HL-60/S4 (cell line): ENCODE measurements around the gene DGCR2.

ENCODE experiments used
- in situ Hi-C: fragments of 300-500 bp; cut with MboI; formaldehyde crosslinking; loops from 2 replicates; pipeline ENCODE4 v1.14.3; 2022; ENCODE audit warnings: low sequenced_read_pairs

Gene DGCR2

DNA sequence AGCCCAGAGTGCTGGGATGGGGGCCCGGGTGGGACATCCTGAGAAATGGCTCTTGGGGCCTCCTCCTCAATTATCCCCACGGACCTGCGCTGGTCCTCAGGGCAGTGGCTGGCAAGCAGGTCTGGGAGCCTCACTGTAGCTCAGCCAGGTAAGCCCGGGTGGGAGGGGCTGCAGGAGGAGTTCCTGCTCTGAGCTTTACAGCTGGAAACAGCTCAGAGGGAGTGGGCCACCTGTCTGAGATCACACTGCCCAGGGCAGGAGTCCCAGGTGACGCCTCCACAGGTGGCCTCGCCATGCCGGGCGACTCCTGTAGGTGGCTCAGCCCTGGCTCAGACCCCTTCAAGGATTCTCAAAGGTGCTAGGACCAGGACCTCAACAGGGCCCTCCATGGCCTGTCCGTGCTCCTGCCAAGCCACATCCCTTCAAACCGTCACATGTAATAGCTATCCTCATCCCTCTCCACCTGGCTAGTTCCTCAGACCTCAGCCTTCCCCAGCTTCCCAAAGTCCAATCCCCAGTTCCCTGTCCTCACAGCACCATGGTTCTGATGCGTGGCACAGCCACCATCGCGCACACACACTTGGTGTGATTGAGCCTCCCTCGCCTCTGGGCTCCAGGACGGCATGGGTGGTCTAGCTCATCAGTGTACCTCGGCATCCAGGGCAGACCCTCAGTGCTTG, 5.3 kb upstream of the DGCR2 start:
- in situ Hi-C loops: no loop called here

DNA sequence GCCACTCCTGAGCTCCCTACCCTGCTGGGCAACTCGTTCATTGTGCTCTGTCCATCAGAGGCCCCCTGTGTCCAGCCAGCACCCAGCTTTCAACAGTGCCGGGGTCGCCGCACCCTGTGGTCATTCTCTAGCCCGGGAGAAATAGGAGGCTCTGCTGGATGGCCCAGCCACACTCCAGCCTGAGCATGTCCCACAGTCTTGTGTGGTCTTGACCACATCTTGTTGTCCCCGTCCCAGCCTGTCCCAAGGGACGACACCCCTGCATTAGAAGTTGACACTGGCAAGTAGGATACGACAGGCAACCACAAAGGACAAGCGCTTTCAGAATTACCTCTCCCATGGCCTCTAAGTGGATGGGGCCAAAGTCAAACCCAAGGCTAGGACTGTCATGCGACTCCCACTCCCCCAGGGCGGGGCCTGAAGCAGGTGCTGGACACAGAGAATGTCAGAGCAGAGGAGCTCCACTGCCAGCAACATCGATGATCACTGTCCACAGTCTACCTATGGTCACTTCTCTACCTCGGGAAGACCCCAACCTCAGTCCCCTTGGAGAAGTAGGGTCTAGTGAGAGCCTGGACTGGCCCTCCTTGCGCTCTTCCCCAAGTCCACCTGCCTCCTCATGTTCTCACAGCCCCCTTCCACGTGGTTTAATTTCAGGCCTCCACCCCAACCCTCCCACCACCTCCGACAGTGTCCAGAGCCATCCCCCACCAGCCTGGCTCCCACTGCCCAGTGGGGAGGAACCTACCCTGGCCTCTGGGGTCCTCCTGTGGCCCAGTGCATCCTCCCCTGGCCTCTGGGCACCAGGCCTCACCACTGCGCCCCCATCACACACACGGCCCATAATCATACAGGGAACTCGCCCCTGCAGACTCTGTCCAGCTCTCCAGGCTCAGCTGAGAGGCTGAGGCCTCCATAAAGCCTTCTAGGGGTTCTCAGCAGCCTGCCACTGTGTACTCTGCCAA, 4.4 kb upstream of the DGCR2 start:
- in situ Hi-C loops: no loop called here

DNA sequence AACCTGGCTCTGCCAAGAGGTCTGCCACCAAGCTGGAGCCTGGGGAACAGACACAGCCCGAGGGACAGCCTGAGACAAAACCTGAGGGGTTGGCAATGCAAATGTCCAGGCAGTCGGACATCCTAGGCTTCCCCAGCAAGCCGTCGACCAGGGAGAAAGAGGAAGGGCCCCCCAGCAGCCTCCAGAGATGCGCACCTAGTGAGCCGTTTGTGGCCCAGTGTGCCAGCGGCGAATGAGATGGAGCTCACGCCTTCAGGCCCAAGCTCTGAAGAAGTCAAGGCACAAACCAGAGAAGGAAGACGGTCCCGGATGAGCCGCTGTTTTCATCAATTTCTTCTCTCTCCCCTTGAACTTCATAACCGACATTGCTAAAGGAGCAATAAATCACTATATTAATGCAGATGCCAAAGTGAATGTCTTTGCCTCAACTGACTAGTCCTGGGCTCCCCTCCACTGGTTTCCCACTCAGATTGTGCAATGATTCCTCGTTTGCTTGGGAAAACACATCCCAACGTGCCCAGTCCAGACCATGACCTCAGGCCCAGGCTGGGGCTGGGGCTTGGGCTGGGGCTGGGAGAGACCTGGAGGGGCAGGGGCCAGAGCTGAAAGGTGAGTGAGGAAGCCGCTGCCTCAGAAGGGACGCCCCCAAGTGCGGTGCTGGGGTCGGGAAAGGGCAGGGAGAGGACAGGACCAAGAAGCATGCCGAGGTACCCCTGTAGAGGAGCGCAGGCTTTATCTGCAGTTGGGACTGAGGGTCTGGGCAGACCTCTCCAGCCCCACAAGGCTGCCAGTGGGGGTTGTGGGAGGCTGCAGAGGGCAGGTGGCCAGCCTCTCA, 3.5 kb upstream of the DGCR2 start:
- in situ Hi-C loops: no loop called here

DNA sequence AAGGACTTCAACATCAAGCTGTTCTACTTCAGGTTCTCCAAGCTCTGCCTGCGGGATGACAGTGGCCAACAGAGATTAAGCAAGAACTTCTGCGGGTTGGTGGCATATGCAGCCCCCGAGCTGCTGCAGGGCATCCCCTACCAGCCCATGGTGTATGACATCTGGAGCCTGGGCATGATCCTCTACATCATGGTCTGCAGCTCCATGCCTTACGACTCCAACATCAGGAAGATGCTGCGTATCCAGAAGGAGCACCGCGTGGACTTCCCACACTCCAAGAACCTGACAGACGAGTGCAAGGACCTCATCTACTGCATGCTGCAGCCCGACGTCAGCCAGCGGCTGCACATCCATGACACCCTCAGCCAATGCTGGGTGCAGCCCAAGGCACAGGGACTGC, 2.8 kb upstream of the DGCR2 start:
- in situ Hi-C loops: no loop called here

DNA sequence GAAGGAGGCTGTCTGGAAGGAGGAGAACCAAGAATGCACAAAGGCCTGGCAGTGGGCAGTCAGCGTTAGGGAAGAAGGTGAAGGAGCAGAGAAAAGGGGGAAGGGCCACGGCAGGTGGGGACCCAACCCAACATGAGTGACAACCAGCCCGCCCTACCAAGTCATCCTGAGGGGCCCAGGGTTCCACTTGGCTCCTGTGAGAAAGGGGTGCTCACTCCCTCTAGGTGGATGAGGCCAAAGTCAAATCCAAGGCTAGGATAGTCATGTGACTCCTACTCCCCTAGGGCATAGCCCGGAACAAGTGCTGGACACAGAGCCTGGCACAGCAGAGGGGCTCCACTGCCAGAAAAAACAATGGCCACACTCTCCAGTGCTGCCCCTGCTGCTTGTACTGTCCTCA, 2.2 kb upstream of the DGCR2 start:
- in situ Hi-C loops: no loop called here

DNA sequence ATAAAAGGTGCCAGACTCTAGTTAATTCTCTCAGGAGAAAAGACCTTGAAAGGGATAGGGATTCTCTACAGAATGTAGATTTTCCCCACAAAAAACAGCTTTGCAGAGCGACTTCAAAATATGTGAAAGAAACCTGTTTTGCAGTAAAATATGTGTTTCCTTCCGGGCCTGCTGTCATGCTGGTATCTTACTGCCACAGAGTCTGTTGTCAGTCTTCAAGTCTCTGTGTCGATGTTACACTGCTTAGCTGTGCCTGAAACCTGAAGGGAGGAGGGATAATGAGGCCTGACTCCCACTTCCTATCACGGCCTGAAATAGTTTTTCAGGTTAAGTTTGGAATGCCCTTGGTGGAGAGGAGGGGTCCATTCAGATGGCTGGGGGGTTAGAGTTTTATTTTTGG, 1.7 kb upstream of the DGCR2 start:
- in situ Hi-C loops: no loop called here

DNA sequence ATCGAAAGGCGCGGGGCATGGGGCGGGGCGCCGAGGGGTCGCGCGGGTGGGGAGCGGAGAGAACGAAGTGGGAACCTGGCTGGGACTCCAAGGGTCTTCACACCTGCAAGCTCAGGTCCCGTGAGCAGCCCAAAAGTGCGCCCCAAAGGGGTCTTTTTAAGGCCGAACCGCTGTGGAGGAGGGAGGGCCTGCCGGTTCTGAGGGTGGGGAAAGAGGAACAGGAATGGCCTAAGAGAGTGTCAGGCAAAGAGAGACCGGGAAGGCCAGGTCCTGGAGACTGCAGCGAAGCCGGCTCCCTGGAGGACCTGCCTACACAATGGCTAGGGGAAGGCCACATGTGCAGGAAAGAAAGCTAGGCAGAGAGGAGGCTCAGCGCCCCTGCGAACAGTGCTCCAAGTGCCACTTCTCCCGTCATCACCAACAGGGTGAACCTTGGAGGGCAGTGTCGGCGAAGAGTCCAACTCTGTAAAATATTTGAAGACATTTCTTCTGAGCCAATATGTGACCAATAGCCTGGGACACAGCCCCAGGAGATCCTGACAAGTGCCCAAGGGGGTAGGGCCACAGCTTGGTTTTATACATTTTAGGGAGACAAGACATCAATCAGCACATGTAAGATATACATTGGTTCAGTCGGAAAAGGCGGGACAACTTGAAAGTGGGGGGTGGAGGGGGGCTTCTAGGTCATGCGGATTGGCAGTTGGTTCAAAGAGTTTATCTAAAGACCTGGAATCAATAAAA, 710 bp upstream of the DGCR2 start:
- in situ Hi-C loops: no loop called here

DNA sequence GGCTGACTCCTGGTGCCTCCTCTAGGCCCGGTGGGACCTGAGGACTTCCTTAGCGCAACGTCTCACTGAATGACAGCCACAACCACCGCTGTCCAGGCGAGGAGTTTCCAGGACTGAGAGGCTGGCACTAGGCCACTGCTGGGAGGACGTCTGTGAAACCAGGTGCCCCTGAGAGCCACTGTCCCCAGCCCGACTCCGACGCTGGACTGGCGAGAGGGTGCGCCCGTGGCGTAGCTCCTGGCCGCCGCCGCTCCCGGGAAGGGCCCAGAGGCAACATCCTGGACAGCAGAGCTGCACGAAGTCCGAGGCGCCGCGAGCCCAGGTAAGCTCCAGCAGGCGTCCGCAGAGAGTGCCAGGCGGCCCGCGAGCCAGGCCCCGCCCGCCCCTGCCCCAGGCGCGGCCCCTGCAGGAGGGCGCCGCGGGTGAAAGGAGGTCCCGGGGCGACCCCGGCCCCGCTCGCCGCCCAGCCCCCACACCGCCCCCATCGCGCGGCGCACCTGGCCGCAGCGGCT, 525 bp downstream of the DGCR2 start:
- in situ Hi-C loops: no loop called here

DNA sequence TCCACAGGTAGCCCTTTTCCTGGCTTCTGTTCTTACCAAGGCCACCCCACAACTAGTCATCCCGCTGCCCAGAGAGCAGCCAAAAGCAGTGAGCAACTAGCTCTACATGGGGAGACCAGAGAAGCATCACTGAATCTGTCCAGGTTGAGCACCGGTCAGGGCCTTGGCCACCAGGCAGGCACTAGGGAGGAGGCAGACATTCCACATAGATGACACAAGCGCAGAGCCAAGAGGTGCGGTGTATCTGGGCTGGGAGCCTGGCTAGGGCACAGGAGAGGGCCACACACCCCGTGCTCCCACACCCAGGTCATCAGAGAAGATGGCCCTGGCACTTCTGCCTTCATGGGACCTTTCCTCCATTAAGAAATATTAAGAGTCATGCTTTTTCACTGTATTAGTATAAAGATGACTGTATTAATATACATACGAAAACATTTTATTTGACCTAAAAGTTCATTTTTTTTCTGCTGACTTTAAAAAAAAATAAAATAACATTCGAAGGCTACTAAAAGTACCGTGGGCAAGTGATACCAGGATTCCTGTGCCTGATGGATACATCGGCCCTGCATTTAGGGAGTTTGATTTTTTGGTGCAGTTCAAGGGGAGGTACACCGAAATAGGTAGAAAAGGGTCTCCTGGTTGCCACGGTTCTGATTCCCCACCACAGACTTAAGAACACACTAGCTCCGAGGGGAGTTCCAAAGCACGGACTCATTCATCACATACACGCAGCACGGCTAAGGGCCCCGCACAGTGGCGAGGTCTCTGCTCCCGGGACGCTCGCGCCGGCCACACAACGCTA, 1.2 kb downstream of the DGCR2 start:
- in situ Hi-C loops: no loop called here

DNA sequence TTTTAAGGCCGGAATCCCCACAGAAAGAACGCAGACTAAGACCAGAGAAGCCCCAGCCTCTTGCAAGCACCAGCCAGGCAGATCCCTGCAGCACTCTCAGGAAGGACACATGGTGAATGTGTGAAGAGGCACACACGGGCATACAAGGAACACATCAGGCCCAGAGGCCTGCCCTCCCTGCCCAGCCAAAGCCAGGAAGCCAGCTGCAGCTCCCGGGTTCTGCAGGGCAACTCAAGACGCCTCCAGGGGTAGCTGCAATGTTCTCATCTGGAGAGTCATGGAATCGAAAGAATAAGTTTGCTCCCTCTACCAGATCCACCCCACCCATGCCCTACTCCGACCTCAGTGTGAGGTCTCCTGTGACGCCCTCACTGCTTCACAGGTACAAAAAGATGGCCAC, 2.3 kb downstream of the DGCR2 start:
- in situ Hi-C loops: no loop called here

DNA sequence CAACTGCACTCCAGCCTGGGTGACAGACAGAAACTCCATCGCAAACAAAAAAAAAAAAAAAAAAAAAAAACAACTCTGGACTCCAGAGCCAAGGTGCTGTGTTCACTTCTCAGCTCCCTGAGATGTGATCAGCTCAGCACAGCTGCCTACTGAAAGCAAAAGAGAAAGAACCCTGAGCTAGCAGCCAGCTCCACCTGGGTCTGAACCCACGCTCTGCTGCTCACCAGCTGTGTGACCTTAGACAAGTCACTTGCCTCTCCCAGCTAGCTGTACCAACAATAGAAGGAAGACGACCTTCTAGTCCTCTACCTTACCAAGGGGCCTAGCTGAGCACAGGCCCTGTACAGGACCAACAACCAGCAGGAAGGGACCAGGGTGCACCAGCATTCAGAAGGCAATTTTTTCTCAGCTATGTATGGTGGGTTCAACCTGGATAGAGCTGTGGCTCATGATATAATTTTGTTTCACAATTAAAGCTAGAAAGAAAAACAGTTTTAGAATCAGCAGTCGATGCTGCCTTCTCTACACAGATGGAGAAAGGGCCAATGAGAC, 3.8 kb downstream of the DGCR2 start:
- in situ Hi-C loops: no loop called here

DNA sequence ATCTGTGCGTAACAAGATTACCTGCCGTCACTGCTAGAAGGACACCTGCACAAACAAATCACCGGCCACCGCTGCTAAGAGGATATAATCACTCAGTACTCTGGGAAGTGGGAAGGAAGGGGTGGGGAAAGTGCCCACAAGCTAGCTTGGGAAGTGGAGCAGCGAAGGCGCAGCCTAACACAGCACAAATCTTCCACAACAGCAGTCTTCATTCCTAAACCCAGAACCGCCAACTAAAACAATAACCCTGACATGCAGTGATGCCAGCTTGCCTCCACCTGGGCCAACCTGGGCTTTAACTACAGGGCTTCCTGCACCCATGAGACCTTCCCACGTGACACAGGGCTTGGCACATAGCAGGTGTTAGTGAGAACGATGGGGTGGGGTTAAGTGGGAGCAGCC, 5.1 kb downstream of the DGCR2 start:
- in situ Hi-C loops: no loop called here

DNA sequence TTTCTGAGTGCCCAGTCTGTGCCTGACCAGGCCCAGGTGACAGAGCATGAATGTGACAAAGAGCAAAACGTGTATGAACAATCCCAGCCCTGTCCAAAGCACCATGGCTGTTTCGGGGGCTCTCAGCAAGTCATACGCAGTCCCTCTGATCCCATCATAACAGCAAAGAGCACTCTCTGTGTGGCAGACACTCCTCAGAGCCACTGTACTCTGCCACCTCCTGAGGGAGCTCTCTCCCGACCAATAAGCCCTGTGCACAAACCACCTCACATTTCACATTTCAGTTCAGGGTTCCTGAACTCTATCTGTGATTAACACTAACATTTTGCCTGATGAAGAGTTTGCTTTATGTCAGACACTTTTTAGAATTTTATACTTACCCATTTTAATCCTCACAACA, 6.6 kb downstream of the DGCR2 start:
- in situ Hi-C loops: no loop called here

DNA sequence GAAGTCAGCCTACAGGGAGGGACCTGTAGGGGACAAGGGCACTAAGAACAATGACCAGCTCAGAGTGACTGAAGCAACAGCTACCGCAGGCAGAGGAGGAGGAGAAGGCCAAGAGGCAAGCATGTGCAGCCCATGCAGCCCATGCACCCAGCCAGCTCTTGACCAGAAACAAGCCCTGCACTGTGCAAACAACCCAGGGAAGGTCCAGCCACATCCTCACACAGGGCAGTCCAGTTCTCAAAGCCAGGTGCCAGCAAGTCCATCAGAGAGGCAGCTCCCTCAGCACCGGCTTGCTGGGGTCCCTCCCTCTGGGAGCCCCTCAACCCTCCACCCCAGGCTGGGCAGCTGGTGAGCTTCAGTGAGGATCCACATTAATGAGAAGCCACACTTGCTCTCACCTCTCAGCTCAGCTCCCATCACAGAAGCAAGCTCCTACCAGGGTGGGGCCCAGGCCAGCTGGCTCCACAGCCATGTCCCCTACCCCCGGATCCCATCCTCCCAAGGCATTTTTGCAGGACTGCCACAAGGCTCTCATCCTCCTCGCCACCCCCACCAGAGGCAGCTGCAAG, 7.1 kb downstream of the DGCR2 start:
- in situ Hi-C loops: no loop called here

DNA sequence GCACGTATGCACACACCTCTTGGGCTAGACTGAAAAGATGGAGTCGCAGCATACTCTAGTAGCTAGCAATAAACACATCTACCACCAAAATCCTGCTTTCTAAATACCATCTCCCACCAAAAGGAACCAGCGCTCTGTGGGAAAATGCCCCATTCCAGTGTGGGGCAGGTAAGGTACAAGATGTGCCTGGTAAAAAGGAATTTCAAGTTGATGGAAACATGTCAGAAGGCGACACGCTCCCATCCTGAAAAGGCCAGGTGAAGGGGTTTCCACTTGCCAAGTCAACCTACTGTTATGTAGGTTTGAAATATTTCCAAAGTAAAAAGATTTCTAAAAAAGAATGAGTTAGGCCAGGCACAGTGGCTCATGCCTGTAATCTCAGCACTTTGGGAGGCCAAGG, 8.8 kb downstream of the DGCR2 start:
- in situ Hi-C loops: no loop called here

DNA sequence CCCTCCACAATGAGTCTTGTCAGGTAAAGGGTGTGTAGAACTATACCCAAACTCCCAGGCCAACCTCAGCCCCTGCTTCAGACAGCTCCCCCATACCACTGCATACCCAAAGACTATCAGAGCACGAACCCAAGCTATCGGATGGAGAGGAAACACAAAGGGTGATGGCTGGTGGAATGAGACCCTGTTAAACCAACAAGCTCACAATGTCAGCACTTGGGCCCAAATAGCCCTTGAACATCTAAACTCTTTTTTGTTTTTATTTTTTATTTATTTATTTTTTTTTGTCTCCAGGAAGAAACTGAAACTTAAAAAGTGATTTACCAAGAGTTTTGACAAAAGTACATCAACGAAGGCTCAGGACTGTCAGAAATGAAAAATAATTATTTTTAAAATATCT, 10.6 kb downstream of the DGCR2 start:
- in situ Hi-C loops: no loop called here

DNA sequence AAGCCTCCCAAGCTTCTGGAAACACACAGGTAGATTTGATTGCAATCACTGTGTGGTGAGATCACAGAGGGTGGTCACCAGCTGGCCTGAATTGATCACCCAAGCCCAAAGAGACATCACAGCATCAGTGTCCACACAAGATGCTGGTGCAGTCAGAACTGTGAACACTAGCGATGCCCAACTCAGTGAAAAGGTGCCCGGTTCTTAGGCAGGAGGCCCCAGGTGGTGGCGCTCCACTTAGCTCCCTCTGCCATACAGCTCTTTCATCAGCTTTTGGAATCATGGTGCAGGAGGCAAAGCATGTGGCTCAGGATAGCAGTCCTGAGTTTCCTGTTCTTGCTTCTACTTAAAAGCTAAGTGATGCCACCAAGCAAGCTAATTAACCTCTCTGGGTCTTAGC, 11.1 kb downstream of the DGCR2 start:
- in situ Hi-C loops: no loop called here

DNA sequence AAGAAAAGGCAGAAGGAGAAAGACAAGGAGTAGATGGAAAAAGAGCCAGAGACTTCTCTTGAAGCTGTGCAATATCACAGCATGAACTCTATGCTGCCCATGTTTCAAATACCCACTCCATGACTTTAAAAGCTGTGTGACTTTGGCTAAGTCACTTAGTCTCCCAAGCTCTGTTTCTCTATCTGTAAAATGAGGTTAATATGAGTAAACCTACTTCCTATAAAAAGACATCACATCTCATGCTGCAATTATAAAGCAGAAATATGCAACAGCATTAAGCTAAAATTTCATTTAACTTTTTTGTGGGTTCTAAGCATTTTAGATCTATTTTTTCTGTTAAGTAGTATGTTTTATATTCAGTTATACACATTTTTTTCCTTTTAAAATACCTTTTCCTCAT, 11.6 kb downstream of the DGCR2 start:
- in situ Hi-C loops: no loop called here

DNA sequence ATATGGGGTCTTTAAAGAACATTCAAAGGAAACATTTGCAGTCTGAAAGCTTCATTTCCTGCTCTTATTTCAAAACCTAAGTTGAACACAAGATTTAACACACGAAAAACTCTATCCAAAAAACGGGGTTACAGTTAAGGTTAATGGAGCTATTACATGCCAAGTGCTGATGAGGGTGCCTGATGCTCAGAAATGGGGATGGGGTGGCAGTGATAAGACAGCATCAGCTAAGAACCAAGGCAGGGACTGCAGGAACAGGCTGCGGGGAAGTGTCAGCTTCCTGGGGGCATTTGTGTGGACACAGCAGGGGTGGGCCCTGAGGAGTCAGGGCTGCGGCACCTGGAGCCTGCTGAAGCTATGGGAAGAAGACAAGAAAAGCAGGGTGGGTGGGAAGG, 12.2 kb downstream of the DGCR2 start:
- in situ Hi-C loops: no loop called here
